HL-60/S4 (cell line): ENCODE data around the gene PAAF1.

Source experiments
- in situ Hi-C: fragments of 300-500 bp; cut with MboI; formaldehyde crosslinking; loops from 2 replicates; pipeline ENCODE4 v1.14.3; 2022; ENCODE audit warnings: low sequenced_read_pairs

The PAAF1 gene

DNA sequence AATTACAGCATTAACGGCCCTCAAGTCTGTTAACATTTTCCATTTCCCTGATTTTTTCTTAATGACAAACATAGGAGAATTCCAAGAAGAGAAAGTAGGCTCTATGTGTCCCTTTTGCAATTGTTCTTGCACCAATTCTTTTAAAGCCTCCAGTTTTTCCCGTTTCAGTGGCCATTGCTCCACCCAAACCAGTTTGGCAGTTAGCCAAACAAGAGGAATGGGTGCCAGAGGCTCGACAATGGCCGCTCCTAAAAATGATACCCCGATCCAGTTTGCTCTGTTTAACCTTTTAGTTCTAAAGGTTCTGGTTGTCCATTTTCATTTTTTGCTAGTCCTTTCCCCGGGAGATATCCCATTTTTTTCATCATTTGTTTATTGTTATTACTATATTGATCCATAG, 67.3 kb downstream of the PAAF1 start:
- in situ Hi-C loops = no loop called here

DNA sequence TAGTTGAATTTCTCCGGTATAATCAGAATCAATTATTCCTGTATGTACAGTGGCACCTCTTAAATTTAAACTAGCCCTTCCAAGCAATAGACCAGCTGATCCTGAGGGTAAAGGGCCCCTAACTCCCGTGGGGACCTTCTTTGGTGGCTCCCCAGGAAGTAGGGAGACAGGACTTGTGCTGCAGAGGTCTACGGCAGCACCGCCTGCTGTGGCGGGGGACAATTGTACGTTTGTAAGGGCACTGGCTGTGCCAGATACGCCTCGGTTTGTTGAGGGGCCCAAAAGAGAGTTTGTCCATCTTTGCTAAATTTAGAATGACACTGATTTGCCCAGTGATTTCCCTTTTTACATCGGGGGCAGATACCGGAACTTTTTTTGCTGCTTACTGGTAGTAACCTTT, 68.1 kb downstream of the PAAF1 start:
- in situ Hi-C loops = no loop called here

DNA sequence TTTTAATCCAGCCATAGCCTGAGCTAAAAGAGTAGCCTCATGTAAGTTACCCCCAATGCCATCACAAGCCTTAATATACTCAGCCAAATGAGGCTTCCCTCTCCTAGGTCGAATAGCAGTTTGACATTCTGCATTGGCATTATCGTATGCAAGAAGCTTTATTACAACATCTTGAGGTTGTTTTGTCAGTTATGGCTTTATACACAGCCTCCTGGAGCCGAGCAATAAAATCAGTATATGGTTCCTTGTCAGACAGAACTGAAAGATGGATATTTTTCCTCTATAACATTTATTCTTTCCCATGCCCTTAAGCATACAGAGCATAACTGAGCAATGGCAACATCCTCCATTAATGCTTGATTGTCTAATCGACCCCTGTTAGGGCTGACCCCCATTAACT, 68.6 kb downstream of the PAAF1 start:
- in situ Hi-C loops = no loop called here

DNA sequence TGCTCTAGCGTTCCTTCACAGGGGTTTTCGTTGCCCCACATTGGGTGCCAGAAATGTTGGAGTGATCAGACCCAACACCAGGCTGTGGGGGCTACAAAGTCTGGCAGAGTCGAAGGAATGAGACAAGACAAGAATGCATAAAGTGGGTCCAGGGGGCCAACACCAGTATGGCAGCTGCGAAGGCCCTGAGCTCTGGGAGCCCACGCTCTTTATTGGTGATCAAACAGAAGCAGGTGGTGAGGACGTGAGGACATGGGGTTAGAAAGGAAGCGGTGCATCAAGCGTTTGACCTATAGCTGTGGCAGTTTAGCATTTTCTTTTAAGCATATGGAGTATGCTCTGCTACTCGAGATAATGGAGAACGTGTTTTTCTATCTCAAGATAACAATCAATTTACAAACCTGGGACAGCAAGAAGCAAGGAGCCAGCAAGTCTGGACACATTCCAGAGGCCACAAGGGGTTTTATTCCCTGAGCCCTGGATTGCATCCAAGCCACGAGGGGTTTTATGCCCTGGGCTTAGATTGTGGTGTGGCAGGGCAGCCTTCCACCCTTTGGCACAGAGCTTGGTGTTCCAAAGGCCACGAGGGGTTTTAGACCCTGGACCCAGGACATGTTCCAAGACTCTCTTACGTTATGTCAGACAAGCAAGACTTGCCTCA, 70.1 kb downstream of the PAAF1 start:
- in situ Hi-C loops = no loop called here

DNA sequence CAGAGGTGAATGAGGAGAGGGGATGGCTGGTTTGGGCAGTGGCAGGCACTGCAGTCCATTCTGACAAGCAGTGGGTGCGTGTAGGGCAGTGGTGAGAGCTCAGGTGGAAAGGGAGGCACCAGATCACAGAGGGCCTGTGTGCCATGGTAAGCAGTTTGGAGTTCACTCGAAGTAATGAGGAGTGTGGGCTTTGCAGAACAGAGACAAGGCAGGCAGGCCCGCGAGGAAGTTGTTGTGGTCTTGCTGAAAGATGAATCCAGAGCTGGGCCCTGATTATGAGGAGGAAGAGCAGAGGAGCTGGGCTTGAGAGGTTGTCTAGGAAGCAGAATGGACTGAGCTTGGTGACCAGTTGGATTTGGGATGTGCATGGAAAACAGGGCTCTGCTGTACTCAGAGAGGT, 72.4 kb downstream of the PAAF1 start:
- in situ Hi-C loops = no loop called here

DNA sequence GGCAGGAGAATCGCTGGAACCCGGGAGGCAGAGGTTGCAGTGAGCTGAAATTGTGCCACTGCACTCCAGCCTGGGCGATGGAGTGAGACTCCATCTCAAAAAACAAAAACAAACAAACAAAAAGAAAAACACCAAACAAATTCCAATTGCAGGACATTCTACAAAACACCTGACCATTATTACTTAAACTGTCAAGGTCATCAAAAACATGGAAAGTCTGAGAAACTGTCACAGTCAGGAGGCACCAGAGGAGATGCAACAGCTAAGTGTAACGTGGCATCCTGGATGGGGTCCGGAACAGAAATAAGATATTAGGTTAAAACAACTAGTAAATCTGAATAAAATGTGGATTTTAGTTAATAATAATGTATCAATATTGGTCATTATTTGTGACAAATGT, 73.1 kb downstream of the PAAF1 start:
- in situ Hi-C loops = loop anchor here (25.0 kb wide), 1 partner anchor 512 kb away; the partner anchor contains the start of gene KCNE3

DNA sequence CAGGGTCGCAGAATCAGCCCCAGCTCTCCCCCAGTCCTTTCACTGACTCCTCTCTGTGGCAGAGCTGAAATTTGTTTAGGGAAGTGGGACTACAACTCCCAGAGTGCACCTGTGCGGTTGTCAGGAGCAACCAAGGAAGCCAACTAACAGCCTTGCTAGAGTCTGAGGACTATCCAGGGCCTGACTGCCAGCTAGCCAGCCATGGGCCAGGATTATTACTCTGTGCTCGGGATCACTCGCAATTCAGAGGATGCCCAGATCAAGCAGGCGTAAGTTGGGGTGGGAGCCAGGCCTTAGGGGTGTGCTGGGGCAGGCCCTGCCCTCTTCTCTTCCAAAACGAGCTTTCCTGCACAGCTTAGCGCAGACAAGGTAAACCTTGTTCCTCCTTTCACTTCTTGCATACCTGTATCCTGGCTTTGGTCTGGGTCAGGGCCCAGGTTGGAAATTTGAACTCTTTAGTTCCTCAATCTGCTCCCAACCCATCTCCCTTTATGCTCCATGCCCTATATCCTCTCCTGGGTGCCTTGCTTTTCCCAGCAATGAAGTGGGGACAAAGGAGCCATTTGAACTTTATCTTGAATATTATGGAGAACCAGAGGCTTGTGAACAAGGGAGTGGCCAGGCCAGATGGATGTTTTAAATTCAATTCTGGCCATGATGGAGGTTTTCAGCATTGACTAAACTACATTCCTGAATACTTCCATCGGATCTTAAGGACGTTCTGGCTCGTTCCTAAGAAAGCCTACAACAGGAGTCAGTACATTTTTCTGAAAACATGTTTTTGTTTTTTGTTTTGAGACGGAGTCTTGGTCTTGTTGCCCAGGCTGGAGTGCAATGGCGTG, 74.3 kb downstream of the PAAF1 start, which contains the start of gene DNAJB13:
DNAJB13 (plus strand) TSS at position 158 of the 842 bp plus-strand sequence; CDS start at position 202, 44 bp downstream.
- in situ Hi-C loops = loop anchor here (25.0 kb wide), 1 partner anchor 511 kb away; the partner anchor contains the start of gene KCNE3

DNA sequence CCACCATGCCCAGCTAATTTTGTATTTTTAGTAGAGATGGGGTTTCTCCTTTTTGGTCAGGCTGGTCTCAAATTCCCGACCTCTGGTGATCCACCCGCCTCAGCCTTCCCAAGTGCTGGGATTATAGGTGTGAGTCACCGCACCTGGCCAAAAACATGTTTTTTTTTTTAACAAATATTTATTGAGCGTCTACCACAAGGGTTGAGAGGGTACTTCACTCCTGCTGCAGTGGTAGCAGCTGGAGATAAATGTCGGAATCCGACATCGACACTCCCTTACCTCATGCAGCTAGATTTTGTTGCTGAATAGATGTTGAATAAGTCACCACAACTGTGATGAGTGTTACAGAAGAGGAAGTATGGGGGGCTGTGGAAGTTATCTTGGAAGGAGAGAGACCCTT, 75.0 kb downstream of the PAAF1 start:
- in situ Hi-C loops = loop anchor here (25.0 kb wide), 1 partner anchor 511 kb away; the partner anchor contains the start of gene KCNE3

DNA sequence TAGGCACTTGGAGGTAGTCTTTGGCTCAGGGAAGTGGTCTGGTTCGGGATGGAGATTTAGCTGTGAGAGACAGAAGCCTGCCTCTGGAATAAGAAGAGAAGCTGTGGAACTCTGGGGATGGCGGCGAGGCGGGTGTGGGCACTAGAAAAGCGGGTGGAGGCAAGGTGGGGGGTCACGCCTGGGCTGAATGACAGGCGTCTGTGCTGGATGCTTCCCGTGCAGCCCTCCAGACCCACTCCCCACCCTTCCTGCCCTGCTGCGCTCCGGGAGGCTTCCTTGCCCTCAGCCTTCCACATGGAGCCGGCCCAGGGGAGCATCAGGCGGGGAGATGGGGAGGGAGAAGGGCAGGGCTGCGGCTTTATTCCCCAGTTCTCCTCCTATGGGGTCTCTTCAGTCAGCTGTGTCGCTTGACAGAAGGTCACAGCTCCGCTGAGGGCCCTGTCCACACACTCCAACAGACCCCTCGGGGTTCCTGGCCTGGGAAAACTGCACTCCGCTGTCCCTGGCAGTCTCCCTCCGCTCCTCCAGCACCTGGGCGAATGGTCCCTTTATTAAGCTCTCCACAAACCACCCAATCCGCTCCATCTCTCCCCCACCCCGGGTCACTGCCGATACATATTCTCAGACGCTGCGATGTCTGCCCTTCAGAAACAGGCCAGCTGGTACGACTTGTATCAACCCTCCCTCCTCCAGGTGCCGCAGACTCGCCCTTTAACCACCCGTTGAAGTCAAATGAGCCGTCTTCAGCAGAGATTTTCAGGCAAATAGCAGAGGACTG, 80.3 kb downstream of the PAAF1 start:
- in situ Hi-C loops = loop anchor here (25.0 kb wide), 1 partner anchor 505 kb away; the partner anchor contains the start of gene KCNE3

DNA sequence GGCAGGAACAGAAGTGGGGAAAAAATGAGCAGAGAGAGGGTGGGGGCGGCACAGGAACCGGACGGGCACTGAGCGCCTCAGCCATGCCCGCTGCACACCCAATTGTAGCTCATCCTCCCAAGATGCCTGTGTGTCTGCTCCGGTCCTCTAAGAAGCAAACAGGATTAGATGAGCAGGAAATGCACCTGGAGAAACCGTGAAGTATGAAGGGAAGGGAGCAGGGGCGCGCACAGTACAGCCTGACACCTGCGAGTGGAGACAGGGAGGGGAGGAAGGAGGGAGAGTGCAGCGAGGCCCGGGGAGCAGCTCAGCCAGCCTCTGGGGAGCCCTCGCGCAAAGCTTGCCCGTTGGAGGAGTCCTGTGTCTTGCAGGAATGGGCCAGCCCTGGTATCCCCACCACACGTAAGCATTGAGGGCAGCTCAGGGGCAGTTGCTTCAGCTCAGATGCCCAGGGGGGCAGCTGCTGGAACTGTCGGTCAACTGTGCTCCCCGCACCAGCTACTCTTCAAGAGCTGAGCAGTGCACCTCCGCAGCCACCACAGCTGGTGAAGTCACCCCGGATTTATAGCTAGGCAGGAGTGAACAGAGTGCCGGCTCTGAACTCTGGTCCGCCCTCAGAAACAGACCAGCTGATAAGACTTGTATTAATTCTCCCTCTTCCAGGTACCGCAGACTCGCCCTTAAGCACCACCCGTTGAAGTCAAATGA, 81.0 kb downstream of the PAAF1 start:
- in situ Hi-C loops = loop anchor here (25.0 kb wide), 1 partner anchor 504 kb away; the partner anchor contains the start of gene KCNE3

DNA sequence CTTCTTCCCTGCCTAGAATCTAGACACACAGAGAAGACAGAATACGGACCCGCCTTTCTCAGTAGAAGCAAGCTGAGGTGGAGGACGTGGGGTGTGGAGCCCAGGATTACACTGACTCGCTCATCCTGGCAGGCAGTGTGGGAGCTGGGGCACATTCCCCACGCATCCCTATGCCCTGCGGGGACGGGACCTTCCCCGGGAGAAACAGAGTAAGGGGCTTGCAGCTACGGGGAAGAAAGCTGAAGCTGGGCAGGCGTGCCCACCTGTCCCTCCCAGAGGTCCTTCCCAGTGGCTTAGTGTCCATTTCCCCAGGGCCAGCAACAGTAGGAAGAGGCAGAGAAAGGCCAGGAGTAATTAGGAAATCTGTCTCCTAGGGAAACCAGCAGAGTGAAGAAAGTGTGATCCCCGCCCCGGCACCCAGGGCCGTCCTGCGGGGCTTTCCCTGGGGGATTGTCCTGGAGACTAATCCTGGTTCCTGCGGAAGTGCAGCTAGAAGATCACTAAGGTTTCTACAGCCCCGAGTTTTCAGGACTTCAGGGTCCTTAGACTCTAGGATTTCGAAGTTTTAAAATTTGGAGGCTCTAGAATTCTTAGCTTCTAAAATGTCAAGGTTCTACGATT, 81.8 kb downstream of the PAAF1 start:
- in situ Hi-C loops = loop anchor here (25.0 kb wide), 1 partner anchor 504 kb away; the partner anchor contains the start of gene KCNE3

DNA sequence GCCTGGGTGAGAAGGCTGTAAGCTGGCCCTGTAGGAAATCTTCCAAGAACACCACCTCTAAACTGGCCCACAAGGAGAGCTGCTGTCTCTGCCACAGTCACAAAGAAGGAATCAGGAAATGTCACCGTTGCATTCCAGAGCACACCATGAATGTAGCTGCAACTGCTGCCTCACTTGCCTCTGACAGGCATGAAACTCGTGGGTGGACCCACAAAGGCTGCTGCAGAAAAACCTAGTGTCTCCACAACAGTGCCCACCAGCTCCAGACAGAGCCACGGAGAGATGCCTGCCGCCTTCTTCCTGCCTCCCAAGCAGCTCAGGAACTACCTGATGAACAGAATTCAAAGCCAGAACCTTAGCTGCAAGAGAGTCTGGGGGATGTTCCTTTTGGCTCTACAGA, 84.5 kb downstream of the PAAF1 start:
- in situ Hi-C loops = loop anchor here (25.0 kb wide), 1 partner anchor 501 kb away; the partner anchor contains the start of gene KCNE3

DNA sequence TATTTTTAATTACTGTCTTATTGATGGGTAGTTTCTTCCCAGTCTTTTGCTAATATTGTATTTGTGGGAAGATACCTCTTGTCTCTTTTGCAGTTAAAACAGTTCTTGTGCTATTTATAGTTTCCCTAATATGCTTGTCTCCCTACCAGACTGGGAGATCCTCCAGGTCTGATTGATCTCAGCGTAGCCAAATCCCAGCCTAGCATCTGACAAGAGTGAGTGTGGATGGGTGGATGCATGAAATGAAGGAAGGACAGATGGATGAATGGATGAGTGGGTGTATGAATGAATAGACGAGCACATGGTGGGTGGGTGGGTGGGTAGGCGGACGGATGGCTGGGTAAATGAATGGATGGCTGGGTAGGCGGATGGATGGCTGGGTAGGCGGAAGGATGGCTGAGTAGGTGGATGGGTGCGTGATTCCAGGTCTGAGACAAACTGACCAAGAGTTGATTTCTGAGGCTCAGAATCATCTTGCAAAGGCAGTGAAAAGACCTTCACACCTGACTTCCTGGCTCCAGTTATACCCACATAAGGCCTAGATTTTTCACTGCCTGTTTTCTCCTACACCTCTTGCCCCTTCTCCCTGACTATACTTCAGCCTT, 85.4 kb downstream of the PAAF1 start:
- in situ Hi-C loops = loop anchor here (25.0 kb wide), 1 partner anchor 500 kb away; the partner anchor contains the start of gene KCNE3

DNA sequence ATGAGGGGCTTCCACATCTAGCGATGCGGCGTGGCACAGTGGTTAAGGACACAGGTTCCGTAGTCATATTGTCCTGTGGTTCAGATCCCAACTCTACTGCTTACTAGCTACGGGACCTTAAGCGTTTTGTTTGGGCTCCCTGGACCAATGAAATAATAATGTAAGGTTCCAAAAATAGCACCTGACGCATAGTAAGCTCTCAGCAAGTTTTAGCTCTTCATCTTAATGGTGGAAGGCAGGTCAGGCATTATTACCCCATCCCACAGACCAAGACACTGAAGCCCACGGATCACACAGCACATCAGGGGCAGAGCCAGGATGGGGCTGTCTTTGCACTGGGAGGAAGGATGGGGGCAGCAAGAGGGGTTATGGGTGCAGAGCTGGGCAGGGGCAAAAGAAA, 87.1 kb downstream of the PAAF1 start:
- in situ Hi-C loops = loop anchor here (25.0 kb wide), 1 partner anchor 498 kb away; the partner anchor contains the start of gene KCNE3

DNA sequence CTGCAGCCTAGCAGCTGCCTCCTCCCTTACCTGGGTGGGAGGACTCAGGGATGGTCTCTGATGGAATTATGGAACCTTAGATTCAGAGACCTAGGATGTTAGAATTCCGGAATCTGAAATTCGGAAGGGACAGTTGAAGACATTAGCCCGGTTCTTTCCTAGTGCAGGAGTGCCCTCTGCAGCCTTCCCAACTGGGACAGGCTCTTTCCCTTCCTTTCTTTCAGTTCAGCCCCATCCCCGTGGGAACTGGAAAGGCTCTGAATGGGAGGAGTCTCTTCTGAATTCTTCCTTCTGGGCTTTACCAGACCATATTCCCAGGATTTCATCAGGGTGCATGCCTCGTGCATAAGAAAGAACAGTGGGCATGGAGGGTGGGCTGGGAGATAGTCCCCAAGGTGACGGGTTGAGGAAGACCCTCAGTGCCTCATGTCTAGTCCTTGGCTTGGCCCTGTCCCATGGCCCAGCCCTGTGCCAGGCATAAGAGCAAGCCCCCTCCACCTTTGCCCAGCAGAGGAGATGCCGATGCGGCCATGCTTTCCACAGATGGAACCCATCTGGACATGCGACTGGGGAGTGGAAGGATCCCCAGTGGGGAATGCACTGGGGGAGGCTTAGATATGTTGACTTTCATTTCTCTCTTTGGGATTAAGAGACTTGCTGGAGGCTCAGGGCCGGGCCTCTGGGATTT, 88.4 kb downstream of the PAAF1 start:
- in situ Hi-C loops = loop anchor here (25.0 kb wide), 1 partner anchor 497 kb away; the partner anchor contains the start of gene KCNE3

DNA sequence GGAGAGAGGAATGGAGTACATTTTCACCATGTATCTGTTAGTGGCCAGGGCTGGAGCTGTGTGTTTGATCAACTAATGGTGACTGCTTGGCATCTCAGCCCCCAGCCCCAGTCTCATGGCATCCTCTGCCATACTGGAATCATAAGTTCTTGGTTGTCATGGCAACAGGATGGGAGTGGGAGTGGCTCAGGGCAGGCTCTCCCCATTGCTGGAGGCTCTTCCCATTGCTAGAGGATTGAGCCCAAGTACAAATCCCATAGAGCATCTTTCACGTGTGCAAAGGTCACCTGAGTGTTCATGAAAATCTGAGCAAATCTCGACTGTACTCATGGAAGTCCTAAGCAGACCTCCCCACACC, 88.9 kb downstream of the PAAF1 start:
- in situ Hi-C loops = loop anchor here (25.0 kb wide), 1 partner anchor 497 kb away; the partner anchor contains the start of gene KCNE3

DNA sequence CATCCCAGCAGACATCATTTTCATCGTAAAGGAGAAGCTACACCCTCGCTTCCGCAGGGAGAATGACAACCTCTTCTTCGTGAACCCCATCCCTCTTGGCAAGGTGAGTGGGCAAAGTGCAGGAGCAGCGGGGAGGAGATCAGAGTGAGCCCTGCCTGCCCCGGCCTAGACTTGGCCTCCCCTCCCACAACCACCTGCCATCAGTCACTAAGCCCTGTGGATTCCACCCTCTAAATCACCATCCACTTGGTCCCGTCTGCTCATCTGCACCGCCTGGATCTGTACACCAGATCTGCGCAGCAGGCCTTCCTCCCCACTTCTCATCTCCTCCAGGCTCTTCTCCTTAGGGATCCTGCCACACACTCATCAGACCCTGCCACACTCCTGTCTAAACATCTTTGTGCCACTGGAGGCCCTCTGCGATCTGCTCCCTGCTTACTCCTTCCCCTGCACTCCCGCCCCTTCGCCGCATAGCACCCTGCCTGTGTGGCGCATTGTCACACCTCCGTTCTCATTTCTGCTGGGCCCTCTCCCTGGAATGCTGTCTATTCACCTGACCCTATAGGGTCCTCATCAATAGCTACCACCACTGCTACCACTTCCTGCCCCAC, 91.7 kb downstream of the PAAF1 start:
- in situ Hi-C loops = loop anchor here (25.0 kb wide), 1 partner anchor 494 kb away; the partner anchor contains the start of gene KCNE3

DNA sequence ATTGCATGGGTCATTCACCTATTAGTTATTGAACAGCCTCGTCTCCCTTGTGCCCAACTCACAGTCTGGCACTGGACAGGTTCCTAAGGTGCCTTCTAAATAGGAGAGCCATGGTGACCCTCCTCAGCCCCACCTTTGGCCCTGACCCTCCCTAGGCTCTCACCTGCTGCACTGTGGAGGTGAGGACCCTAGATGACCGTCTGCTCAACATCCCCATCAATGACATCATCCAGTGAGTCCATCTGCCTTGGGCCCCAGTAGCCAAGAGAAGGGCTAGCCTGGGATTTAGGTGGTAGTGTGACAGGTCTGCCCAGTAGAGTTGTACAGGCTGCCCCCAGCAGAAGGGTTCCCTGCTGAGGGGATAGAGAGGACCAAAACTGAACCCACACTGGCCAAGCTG, 92.3 kb downstream of the PAAF1 start:
- in situ Hi-C loops = loop anchor here (25.0 kb wide), 1 partner anchor 493 kb away; the partner anchor contains the start of gene KCNE3
